Fibroblast of skin of left biceps (primary cell): Measurements from ENCODE around the gene PDE1A.
"Not testable (repeated sequence)": the region's sequence is repeated elsewhere in the genome, so short reads cannot be mapped to it uniquely, and the experiment has no call there.

Source experiments
- DNase-seq, 2 experiments: peaks; one replicate each; pipeline ENCODE4 v3.0.0-alpha.2; 2013; ENCODE audit warnings: low read depth in 2 of 2

PDE1A gene

DNA sequence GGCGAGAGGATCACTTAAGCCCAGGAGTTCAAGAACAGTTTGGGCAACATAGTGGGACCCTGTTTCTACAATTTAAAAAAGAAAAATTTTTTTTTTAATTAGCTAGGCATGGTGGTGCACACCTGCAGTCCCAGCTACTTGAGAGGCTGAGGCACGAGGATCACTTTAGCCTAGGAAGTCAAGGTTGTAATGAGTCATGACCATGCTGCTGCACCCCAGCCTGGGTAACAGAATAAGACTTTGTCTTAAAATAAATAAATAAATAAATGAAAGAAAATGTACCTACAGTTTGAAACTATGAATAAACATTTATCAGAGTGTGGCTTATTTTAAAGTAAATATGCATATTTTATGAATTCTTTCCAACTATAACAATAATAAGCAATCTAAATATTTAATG, 16.7 kb downstream of the PDE1A start:
- DNase-seq, result no peak

DNA sequence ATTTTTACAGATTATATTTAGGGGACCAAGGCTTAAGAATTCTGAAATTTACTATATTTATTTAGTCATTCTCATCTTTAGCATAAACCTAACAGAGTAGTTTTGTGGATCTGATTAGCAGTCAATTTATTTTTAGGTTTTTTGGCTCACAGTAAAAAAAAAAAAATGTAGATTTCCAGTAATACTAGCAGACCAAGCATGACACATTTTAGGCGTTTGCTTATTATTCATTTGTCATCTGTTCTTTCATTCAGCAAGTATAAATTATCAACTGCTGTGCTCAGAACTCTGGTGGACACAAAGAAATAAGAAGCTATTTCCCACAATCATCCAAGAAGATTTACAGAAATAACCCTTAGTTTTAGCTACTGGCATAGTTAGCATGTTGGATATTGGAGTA, 20.6 kb downstream of the PDE1A start:
- DNase-seq, result peak; percentile 4 to 14

DNA sequence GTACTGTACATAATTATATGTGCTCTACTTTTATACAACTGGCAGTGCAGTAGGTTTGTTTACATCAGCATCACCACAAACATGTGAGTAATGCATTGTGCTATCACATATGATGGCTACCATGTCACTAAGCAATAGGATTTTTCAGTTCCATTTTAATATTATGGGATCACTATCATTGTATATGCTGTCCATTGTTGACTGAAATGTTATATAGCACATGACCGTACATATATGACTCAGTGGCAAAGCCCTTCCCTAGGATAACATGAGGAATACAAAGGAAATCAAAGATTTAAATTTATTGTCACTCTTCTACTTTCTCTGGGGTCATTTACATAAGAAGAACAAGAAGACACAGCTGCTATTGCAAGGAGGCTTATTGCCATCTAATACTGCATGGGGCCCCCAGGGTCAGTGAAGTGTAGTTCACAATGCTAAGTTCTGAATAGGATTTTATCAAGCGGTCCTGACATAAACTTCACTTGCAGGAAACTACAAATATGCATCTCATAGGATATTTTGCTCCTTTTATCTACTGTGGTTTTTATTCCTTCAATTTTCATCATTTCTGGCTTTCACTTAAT, 21.8 kb downstream of the PDE1A start:
- no peak for DNase-seq

DNA sequence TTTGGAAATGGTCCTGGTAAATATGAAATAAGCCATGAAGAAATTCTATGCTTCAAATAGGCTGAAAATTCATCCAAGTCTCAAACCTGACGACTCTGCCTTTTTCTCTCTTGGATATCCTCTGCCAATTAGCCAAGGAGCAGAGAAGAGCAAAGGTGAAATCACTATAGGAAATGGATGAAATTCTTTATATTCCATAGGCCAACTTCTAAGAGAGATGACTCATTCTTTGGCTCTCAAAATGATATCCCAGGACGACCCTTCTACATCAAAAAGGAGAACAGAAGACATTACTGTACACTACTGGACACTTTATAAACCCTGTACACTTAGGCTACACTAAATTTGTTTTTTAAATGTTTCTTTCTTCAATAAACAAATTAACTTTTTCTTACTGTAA, 22.7 kb downstream of the PDE1A start:
- peak in 1 of 2 experiments; percentile 13 for DNase-seq

DNA sequence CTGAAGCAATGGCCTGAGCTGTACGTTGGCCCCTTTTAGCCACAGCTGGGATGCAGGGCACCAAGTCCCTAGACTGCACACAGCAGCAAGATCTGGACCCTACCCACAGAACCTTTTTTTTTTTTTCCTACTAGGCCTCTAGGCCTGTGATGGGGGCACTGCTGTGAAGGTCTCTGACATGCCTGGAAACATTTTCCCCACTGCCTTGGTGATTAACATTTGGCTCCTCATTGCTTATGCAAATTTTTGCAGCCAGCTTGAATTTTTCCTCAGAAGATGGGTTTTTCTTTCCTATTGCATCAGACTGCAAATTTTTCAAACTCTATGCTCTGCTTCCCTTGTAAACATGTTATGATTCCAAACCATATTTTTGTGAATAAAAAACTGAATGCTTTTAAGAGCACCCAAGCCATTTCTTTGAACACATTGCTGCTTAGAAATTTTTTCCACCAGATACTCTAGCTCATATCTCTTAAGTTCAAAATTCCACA, 33.5 kb downstream of the PDE1A start:
- no peak for DNase-seq

DNA sequence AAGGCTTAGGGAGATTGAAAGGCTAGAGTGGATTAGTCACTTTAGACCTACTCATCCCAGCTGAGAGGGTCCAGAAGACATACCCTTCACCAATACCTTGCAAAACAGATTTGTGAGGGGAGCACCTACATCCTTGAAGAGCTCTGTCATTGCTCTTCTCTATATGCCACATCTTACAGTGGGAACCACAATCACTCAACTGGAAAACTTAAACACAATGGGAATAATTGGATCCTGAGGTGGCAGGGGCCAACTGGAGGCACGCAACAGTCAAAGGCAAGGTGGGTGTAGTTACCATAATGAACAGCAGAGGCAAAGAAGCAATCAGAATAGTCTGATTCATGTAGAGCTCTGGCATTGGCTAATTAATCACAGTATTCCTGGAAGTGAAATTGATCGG, 35.4 kb downstream of the PDE1A start:
- DNase-seq, result no peak

DNA sequence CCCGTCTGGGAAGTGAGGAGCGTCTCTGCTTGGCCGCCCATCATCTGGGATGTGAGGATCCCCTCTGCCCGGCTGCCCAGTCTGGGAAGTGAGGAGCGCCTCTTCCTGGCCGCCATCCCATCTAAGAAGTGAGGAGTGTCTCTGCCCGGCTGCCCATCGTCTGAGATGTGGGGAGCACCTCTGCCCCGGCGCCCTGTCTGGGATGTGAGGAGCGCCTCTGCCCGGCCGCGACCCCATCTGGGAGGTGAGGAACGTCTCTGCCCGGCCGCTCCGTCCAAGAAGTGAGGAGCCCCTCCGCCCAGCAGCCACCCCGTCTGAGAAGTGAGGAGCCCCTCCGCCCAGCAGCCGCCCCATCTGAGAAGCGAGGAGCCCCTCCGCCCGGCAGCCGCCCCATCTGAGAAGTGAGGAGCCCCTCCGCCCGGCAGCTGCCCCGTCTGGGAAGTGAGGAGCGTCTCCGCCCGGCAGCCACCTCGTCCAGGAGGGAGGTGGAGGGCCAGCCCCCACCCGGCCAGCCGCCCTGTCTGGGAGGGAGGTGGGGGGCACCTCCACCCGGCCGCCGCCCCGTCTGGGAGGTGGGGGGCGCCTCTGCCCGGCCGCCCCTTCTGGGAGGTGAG, 40.5 kb downstream of the PDE1A start:
- DNase-seq, result not testable (repeated sequence)

DNA sequence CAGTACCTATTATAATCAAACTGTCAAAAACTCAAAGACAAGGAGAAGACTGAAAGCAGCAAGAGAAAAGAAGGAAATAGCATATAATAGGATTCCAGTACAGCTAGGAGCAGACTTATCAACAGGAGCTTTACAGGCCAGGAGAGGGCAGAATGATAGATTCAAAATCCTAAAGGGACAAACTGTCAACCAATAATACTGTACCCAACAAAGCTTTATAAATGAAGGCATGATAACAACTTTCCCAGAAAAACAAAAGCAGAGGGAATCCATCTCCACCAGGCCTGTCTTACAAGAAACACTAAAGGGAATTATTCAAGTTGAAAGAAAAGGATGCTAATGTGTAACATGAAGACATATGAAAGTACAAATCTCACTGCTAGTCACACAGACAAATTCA, 42.0 kb downstream of the PDE1A start:
- no peak for DNase-seq

DNA sequence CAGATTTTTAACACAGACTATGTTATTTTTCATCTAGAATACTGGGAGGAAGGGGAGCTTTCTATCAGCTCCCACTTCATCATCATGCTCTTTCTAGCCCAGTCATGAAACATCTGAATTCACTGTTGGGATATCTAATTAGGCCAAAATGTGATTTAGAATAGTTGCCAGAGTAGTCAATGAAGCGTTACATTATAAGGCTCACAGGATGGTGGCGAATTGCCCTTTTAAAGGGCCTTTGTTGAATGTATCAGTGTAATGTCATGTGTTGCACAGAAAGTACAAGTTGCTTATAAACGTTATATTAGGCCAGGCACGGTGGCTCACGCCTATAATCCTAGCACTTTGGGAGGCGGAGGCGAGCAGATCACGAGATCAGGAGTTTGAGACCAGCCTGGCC, 45.6 kb downstream of the PDE1A start:
- DNase-seq, result no peak

DNA sequence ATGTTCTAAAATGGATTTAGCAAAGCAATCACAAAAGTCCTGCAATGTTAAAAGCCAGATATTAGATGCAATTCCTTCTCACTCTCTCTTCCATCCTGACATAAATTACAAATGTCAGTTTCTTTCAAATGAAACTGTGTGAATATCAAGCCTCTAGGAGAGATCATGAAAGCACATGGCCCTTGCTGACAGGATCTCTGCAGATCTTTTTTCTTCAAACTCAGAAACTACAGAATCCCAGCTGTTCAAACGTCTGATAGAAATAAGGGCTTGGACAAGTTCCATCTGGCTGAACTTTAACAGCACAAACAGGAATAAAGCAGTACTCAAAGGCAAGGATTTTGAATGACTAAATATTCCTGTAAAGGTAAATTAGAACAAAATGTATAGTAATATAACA, 47.6 kb downstream of the PDE1A start:
- DNase-seq, result peak in 1 of 2 experiments; percentile 30

DNA sequence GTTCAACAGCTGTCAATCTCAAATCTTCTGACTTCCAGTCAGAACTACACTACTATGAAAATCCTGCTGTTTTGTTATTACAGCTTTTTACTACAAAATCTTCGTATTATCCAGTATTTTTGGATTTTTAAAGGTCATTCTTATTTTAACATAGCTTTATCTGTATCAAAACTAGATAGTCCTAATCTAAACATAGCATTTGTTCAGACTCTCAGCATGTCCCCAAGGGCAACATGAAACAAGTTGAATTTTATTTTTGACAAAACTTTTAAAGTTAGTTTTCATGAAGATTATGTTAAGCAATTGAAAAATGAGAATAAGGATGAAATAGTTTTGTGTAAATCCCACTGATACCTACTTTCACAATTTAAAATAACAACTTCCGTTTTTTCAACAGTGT, 48.1 kb downstream of the PDE1A start:
- DNase-seq, result no peak

DNA sequence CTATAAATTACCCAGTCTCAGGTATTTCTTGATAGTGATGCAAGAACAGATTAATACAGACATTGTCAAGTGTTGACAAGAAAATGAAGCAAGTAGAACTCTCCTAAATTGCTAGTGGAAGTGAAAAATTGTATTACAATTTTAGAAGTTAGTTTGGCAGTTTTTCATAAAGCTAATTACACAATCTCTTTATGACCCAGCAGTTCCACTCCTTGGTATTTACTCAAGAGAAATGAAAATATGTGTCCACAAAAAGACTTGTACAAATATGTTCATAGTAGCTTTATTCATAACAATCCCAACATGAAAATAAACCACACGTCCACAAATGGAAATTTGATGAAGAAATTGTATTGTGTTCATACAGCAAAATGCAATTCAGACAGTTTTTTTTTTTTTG, 49.4 kb downstream of the PDE1A start:
- no peak for DNase-seq

DNA sequence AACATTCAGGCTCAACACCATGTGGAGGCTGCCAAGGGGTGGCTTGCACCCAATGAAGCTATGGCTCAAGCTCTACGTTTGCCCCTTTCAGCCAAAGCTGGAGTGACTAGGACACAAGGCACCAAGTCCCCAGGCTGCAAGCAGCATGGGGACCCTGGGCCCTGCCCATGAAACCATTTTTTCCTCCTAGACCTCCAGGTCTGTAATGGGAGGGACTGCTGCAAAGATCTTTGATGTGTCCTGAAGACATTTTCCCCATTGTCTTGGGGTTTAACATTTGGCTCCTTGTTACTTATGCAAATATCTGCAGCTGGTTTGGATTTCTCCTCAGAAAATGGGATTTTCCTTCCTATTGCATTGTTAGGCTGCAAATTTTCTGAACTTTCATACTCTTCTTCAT, 51.0 kb downstream of the PDE1A start:
- DNase-seq, result no peak

DNA sequence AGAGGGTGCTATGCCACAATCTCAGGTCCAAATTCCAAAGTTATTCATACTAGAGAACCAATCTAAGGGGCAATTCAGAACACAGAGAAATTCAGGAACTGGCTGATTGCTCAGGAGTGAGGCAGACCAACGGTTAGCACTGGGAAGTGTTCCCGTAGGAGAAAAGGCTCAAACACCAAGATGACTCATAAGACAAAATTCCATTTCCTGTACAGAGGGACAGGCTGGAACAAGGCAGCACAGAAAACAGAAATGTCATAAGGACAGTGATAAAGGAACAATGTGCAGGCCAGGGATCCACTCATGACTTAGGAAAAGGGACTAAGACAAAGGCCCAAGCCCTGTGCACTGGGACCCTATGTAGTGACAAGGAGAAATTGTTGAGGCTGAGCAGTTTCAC, 54.2 kb downstream of the PDE1A start:
- DNase-seq, result peak; percentile 42 to 44

DNA sequence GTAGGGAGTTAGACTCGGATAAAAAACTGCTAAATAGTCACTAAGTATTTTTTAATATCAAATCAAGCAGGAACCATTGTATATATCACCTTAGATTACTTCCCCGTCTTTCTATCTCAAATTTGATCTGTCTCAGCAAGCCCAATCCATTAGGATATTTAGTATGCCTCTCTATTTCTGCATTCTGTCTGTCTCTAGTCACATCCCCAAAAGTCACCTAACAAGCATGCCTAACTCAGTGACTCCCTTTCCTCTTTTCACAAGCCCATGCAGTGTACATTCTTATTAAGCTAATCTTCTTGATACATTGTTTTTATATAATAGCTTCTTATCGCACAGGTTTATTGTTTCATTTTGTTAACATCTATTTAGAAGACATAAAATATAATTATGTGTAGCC, 57.8 kb downstream of the PDE1A start:
- DNase-seq, result no peak

DNA sequence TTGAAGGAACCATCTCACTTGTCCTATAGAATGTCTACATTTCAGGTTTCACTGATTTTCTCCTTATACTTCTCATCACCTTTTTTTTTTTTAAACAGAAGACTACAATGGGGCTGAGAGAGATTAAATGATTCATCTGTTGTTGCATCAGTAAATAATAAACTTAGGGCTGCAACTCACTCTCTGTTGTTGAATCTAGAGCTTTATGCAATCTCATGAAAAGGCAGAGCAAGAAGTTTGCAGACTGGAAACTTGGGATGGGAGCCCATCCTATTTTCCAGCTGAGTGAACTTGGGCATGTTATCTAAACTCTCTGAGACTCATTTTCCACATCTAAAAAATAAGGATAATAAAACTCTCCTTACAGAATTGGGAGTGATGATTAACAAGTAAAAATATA, 58.4 kb downstream of the PDE1A start:
- no peak for DNase-seq

DNA sequence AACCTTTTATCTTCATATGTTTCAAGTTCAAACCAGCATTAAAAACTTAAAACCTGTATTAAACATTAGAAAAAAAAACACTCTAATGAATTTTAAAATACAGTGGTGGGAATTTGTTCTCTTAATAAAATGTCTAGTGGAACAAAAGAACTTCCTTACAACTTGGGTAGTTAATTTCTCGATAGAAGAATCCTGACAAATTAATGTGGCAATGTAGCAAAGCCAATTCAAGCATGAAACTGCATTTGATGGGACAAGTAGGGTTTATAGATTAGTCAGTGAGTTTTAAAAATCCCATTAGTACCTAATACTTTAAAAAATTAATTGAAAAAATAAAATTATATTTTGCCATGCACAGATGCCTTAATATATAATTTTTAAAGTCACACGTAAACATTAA, 59.4 kb downstream of the PDE1A start:
- no peak for DNase-seq

DNA sequence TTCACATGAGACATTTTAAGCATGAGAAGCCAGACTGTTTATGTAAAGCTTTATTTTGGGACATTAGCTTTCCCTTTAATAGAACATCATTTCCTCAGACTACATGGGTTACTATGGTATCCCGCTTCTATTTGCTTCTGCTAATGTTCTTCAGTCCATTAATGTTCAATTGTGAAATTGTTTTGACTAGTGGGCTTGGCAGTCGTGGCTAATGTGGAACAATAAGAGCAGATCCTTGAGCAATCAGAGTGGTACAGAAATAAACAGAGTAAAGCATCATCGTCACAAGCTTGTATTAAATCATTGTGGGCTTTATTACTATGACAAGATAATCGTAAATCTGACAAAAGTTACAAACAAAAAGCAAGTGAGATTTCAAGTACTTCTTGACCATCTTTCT, 60.2 kb downstream of the PDE1A start:
- no peak for DNase-seq

DNA sequence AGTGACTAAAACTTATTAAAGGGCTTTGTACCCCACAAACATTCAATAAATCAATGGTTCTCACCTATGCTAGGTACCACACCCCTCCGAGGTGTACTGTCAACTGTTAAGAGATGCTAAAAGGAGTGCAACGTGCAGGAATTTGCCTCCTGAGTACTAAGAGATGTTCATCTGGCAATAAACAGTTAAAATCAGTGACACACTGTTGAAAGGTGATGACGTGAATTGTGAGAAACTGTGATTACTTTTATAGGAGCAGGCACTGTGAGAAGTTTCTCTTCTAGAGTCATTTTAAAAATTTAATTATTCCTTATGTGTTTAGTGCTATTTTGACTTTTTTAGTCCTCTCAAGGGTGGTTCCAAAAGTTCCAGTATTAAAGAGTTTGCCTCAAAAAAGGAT, 61.0 kb downstream of the PDE1A start:
- DNase-seq, result no peak

DNA sequence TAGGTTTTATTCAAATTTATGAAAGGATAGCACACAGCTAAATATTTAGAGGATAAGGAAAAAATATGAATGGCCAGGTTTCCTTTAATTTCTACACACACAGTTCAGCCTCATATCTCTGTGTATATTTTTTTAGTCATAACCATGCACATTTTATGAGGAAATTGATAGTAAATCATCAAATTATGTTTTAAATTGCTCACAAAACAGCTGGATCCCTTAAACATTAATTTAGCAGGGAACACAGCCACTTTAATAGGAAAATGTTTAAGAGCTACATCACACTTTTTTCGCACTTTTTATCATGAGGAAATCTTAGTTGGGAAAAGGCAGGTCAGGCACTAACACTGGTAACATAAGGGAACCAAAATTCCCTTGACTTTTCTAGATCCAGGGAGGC, 65.4 kb downstream of the PDE1A start:
- DNase-seq, result no peak

DNA sequence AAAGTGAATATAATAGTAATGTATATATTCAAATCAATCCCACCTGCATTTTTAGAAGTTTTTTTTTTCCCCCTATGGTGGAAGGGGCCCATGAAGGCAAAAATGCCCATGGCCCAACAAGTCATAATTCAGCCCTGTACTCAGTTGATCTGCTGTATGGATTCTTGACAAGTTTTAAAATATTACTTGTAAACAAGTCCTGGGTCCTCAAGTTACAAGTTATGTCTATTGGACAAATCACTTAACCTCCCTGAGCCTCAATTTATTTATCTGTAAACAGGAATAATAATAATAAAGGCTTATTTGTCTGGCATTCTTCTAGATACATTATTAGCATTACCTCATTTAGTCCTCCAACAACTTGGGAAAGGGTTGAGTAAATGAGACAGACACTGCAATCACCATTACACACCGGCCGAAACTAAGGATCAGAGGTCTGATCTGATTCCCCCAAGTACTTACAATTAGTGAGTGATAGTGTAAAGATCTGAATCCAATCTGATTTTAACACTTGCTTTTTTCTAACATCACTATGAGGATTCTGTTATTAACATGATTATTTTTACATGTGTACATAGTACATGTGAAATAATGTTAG, 66.1 kb downstream of the PDE1A start:
- DNase-seq, result no peak

DNA sequence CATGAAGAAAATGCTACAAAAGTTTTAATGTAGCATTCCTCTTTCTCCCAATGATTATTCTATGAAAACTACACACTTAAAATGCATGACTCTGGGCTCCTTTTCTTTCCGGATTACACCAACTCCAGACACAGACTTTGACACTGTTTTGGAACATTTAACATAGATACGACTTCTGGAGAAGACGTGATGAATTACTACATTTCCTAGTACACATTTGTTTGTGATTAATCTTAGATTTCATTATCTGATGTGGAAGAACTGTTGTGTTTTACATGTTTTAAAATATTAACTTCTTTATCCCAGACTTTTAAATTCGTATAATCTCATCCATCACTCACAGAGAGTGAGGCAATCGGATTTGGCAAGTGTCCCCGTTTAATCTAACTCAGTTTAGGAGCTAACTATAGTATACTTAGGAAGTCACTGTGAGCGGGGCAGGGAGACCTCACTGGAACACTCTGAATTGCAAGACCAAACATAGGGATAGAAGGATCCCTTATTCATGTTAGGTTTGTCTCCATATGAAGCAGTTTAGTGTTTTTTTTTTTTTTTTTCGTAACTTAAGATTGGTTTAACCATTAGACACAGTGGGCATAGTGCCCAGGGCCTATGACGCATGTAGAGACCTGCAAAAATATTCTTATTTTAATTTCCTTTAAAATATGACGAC, 66.7 kb downstream of the PDE1A start:
- peak; percentile 23 to 31 for DNase-seq
